Measurements from ENCODE around the gene COMMD8. TPM values are rescaled to one million over a fixed set of nuclear protein-coding genes. Genes with fewer than 3 reads are reported as not detected.

The COMMD8 gene
- total RNA-seq, 1 experiment from 2014 or later, result 10.9 TPM

DNA sequence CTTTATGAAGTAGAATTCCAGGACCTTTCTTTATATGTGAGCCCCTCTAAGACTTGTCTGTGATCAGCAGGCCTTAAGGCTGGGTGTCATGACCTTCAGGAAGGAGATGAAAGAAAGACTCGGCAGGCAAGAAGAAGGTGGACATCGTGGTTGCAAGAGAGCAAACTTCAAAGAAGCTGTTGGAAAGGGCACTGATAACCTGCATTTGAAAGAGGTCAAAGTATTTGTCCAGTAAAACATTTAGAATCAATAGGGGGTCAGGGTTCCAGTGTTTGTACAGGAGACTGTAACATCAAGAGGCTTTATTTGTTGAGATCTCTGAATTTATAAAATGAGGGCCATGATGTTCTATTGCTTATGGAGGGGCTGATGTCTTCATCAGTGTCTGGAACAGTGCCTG, 44.2 kb downstream of the COMMD8 start:
- Histone ChIP-seq H3K23ac (ENCODE audit: insufficient read length, low read depth, low read length) (no peak overlapping the region), H3K4ac (ENCODE audit: low read depth, low read length) (no peak overlapping the region), H2AFZ (ENCODE audit: low read length) (no peak overlapping the region), H2BK12ac (ENCODE audit: insufficient read length, low read depth, low read length) (no peak overlapping the region), H4K20me1 (ENCODE audit: control insufficient read depth, insufficient read depth, insufficient read length) (no peaks in the 10 kb centered on the region), H3K27me3 (ENCODE audit: insufficient read depth, low read length) (no peaks in the 10 kb centered on the region), H4K5ac (ENCODE audit: insufficient read length, low read depth, low read length) (no peak overlapping the region), H4K91ac (ENCODE audit: insufficient read length, low read depth, low read length) (no peak overlapping the region), H3K14ac (ENCODE audit: insufficient read depth, low read length) (no peak overlapping the region), H3K9ac (ENCODE audit: extremely low read depth, insufficient read length, low read length) (no peak overlapping the region), H3K56ac (ENCODE audit: insufficient read length, low read depth, low read length) (no peak overlapping the region), H3K4me1 (ENCODE audit: insufficient read depth, low read length) (no peaks in the 10 kb centered on the region; the same call in 1 of the 2 replicates), H2BK20ac (ENCODE audit: low read depth, low read length, poor library complexity, severe bottlenecking) (no peak overlapping the region), H2BK15ac (ENCODE audit: low read depth, low read length) (no peak overlapping the region), H3T11ph (ENCODE audit: low read length) (no peak overlapping the region), H2BK120ac (ENCODE audit: low read depth, low read length, poor library complexity, severe bottlenecking) (no peak overlapping the region), H3K27ac (ENCODE audit: insufficient read length, low read depth, low read length) (no peak overlapping the region), H3K79me2 (ENCODE audit: insufficient read depth, low read length) (no peaks in the 10 kb centered on the region), H3K18ac (ENCODE audit: insufficient read length, low read depth, low read length) (no peak overlapping the region), H4K8ac (replicated peaks; ENCODE audit: insufficient read length, low read depth, low read length) (no peak overlapping the region), H3K79me1 (ENCODE audit: insufficient read depth, low read depth, low read length, poor library complexity, severe bottlenecking) (no peaks in the 10 kb centered on the region), H3K4me2 (ENCODE audit: insufficient read depth, insufficient read length, low read length) (no peak overlapping the region), H3K23me2 (ENCODE audit: insufficient read length, low read depth, low read length, poor library complexity, severe bottlenecking) (no peaks in the 10 kb centered on the region), H2BK5ac (ENCODE audit: insufficient read length, low read length) (no peak overlapping the region), H3K9me3 (ENCODE audit: control insufficient read depth, low read depth, low read length) (no peaks in the 10 kb centered on the region), H2AK5ac (ENCODE audit: insufficient read length, low read length) (no peak overlapping the region)
- H3K27me3 Mint-ChIP-seq (ENCODE audit: low read depth), result peaks cover 2% of the 10 kb centered on the region
- H3K27ac Mint-ChIP-seq, result no peak overlapping the region
- no peak overlapping the region for H3K4me3 Mint-ChIP-seq
- peaks cover 7 to 10% of the 10 kb centered on the region in 2 experiments for H3K4me1 Mint-ChIP-seq
- no peak for DNase-seq
- TF ChIP-seq, protein P1, sequence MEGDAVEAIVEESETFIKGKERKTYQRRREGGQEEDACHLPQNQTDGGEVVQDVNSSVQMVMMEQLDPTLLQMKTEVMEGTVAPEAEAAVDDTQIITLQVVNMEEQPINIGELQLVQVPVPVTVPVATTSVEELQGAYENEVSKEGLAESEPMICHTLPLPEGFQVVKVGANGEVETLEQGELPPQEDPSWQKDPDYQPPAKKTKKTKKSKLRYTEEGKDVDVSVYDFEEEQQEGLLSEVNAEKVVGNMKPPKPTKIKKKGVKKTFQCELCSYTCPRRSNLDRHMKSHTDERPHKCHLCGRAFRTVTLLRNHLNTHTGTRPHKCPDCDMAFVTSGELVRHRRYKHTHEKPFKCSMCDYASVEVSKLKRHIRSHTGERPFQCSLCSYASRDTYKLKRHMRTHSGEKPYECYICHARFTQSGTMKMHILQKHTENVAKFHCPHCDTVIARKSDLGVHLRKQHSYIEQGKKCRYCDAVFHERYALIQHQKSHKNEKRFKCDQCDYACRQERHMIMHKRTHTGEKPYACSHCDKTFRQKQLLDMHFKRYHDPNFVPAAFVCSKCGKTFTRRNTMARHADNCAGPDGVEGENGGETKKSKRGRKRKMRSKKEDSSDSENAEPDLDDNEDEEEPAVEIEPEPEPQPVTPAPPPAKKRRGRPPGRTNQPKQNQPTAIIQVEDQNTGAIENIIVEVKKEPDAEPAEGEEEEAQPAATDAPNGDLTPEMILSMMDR (conservative IDR thresholded peaks at IDR 0.05), result no peak
- WGBS (ENCODE audit: extremely low coverage, insufficient read length, low lambda C conversion rate), result no CpG with 5 or more reads among the region's 2 CpGs
- no peaks in the 10 kb centered on the region for H3K36me3 Mint-ChIP-seq (ENCODE audit: insufficient read depth in 1 of 3, low read depth in 3 of 3)
- H3K9me3 Mint-ChIP-seq, result no peaks in the 10 kb centered on the region

All from H9 (cell line).